ENCODE measurements around the gene RAB4A. TPM values are rescaled to one million over a fixed set of nuclear protein-coding genes. Genes with fewer than 3 reads are reported as not detected.
"Not testable (repeated sequence)": the region's sequence is repeated elsewhere in the genome, so short reads cannot be mapped to it uniquely, and the experiment has no call there.

Gene RAB4A
- total RNA-seq, 2 experiments from 2014 or later = 17.5 to 27.9 TPM

DNA sequence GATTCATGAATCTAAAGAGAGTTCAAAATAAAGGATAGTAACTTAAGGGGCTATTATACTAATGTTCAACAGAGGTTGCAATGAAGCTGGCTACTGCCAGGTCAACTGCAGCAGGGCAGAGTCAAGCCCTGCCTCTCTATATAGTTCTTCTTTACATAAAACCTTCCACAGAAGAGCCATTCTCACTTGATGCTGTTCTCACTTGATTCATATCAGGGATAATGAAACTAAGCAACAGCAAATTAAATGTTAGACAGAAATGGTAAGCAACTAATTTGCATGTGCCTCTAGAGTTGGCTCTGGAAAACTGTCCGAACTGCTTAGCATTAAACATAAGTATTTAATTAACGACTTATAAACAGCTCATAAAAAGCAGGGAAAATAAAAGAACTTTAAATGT, 54.5 kb downstream of the RAB4A start:
- Histone ChIP-seq H2AFZ (ENCODE audit: low read length) (no peak overlapping the region), H3K4me3 (ENCODE audit: low read depth, low read length, poor library complexity, severe bottlenecking) (no peak overlapping the region), H3K4me1 (ENCODE audit: insufficient read depth, low read length, poor library complexity, severe bottlenecking) (no peaks in the 10 kb centered on the region), H3K9me2 (ENCODE audit: insufficient read depth, low read length) (no peaks in the 10 kb centered on the region), H3K27ac (ENCODE audit: low read depth, low read length, poor library complexity, severe bottlenecking) (no peak overlapping the region), H3K4me2 (ENCODE audit: low read length) (no peak overlapping the region), H3K36me3 (ENCODE audit: insufficient read depth, low read length) (peaks cover 53% of the 10 kb centered on the region), H3K79me2 (ENCODE audit: insufficient read depth, low read depth, low read length) (no peaks in the 10 kb centered on the region), H4K20me1 (ENCODE audit: insufficient read depth, low read length) (no peaks in the 10 kb centered on the region), H3K9me3 (ENCODE audit: low read length) (no peaks in the 10 kb centered on the region)
- ChIA-PET POLR2A (interaction anchor here (0.6 to 1.1 kb wide), 3 partner anchors 15 to 119 kb away, joined by 3 to 4 read pairs (median 3); no protein-coding TSS in a partner anchor), CTCF (ENCODE audit: unreplicated experiment) (interaction anchor here (0.7 kb wide), 1 partner anchor 162 kb away, joined by 3 read pairs; no protein-coding TSS in a partner anchor)
- DNase-seq (ENCODE audit: low spot score) = no peak
- intact Hi-C loops (cut with micrococcal nuclease; ENCODE audit: unreplicated experiment) = no loop called here
- no TSS peak for BruUV-seq (replicated peaks)
- TF ChIP-seq, protein P1, sequence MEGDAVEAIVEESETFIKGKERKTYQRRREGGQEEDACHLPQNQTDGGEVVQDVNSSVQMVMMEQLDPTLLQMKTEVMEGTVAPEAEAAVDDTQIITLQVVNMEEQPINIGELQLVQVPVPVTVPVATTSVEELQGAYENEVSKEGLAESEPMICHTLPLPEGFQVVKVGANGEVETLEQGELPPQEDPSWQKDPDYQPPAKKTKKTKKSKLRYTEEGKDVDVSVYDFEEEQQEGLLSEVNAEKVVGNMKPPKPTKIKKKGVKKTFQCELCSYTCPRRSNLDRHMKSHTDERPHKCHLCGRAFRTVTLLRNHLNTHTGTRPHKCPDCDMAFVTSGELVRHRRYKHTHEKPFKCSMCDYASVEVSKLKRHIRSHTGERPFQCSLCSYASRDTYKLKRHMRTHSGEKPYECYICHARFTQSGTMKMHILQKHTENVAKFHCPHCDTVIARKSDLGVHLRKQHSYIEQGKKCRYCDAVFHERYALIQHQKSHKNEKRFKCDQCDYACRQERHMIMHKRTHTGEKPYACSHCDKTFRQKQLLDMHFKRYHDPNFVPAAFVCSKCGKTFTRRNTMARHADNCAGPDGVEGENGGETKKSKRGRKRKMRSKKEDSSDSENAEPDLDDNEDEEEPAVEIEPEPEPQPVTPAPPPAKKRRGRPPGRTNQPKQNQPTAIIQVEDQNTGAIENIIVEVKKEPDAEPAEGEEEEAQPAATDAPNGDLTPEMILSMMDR (conservative IDR thresholded peaks at IDR 0.05; ENCODE audit: low read length) = no peak
- TF ChIP-seq EZH2phosphoT487 (IDR thresholded peaks at IDR 0.05; ENCODE audit: borderline replicate concordance, low read depth, low read length) = no peak

GRCh38 chr1:229325853-229326487, 55.1 kb downstream of the RAB4A start:
- Histone ChIP-seq H3K9me3 (ENCODE audit: low read length) (no peaks in the 10 kb centered on the region), H3K4me3 (ENCODE audit: low read depth, low read length, poor library complexity, severe bottlenecking) (no peak overlapping the region), H3K4me1 (ENCODE audit: insufficient read depth, low read length, poor library complexity, severe bottlenecking) (no peaks in the 10 kb centered on the region), H3K4me2 (ENCODE audit: low read length) (no peak overlapping the region), H3K36me3 (ENCODE audit: insufficient read depth, low read length) (peaks cover 53% of the 10 kb centered on the region), H2AFZ (ENCODE audit: low read length) (no peak overlapping the region), H3K9me2 (ENCODE audit: insufficient read depth, low read length) (no peaks in the 10 kb centered on the region), H4K20me1 (ENCODE audit: insufficient read depth, low read length) (0 out of 2 replicates have a peak, but pooled peaks cover under 1% of the 10 kb centered on the region), H3K27ac (ENCODE audit: low read depth, low read length, poor library complexity, severe bottlenecking) (no peak overlapping the region), H3K79me2 (ENCODE audit: insufficient read depth, low read depth, low read length) (no peaks in the 10 kb centered on the region)
- CTCF ChIA-PET (ENCODE audit: unreplicated experiment) = interaction anchor here (0.7 kb wide), 1 partner anchor 163 kb away, joined by 3 read pairs; no protein-coding TSS in a partner anchor
- no peak for DNase-seq (ENCODE audit: low spot score)
- TF ChIP-seq, protein P1 (conservative IDR thresholded peaks at IDR 0.05; ENCODE audit: low read length) = no peak
- no peak for TF ChIP-seq EZH2phosphoT487 (IDR thresholded peaks at IDR 0.05; ENCODE audit: borderline replicate concordance, low read depth, low read length)
- intact Hi-C loops (cut with micrococcal nuclease; ENCODE audit: unreplicated experiment) = no loop called here
- POLR2A ChIA-PET = interaction anchor here (0.6 to 0.7 kb wide), 3 partner anchors 24 to 411 kb away, joined by 3 to 5 read pairs (median 5); no protein-coding TSS in a partner anchor
- BruUV-seq (replicated peaks) = no TSS peak

DNA sequence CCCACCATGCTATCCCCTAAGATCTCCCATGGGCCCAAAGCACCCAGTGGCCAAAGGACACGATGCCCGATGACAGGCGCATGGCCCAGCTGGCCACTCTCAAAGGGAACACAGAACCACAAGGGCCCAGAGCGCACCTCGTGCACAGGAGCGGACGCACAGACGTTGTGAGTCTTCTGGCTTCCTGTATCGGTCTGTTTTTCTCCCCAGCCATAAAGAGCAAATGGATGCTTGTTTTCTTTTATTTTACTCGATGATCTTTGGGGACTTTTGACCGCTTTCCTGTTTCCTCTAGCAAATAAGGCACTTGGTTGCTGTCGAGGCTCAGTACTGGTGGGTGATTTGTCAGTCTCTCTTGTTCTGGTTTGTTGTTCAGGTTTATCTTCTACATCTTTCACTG, 55.7 kb downstream of the RAB4A start:
- intact Hi-C loops (cut with micrococcal nuclease; ENCODE audit: unreplicated experiment) = no loop called here
- no peaks in the 10 kb centered on the region for H3K79me2 ChIP-seq (ENCODE audit: insufficient read depth, low read depth, low read length)
- no peak for TF ChIP-seq EZH2phosphoT487 (IDR thresholded peaks at IDR 0.05; ENCODE audit: borderline replicate concordance, low read depth, low read length)
- TF ChIP-seq, protein P1 (conservative IDR thresholded peaks at IDR 0.05; ENCODE audit: low read length) = no peak
- H3K9me2 ChIP-seq (ENCODE audit: insufficient read depth, low read length) = no peaks in the 10 kb centered on the region
- H3K4me1 ChIP-seq (ENCODE audit: insufficient read depth, low read length, poor library complexity, severe bottlenecking) = no peaks in the 10 kb centered on the region
- H4K20me1 ChIP-seq (ENCODE audit: insufficient read depth, low read length) = 0 out of 2 replicates have a peak, but pooled peaks cover 3% of the 10 kb centered on the region
- BruUV-seq (replicated peaks) = no TSS peak
- no peaks in the 10 kb centered on the region for H3K9me3 ChIP-seq (ENCODE audit: low read length)
- H3K36me3 ChIP-seq (ENCODE audit: insufficient read depth, low read length) = peaks cover 53% of the 10 kb centered on the region
- CTCF ChIA-PET (ENCODE audit: unreplicated experiment) = no interaction called here
- POLR2A ChIA-PET = interaction anchor here (0.6 kb wide), 2 partner anchors 180 to 412 kb away, joined by 5 read pairs; no protein-coding TSS in a partner anchor
- DNase-seq (ENCODE audit: low spot score) = no peak
- H2AFZ ChIP-seq (ENCODE audit: low read length) = no peak overlapping the region
- H3K4me3 ChIP-seq (ENCODE audit: low read depth, low read length, poor library complexity, severe bottlenecking) = no peak overlapping the region
- no peak overlapping the region for H3K4me2 ChIP-seq (ENCODE audit: low read length)
- H3K27ac ChIP-seq (ENCODE audit: low read depth, low read length, poor library complexity, severe bottlenecking) = no peak overlapping the region

DNA sequence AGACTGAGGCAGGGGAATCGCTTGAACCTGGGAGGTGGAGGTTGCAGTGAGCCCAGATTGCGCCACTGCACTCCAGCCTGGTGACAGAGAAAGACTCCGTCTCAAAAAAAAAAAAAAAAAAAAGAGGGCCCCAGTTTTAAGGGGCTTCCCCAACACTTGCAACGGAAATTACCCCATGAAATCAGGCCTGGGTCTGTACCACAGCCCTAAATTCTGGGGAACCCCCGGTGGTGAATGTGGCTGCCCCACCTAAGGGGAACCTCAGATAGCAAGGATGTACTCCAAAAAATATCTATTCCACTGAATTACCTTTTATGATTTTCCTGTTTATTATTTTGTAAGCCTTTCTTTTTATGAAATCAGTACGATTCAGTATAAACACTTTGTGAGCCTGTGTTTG, 56.9 kb downstream of the RAB4A start:
- BruUV-seq (replicated peaks); H4K20me1 ChIP-seq (ENCODE audit: insufficient read depth, low read length); DNase-seq (ENCODE audit: low spot score); H3K4me2 ChIP-seq (ENCODE audit: low read length); H3K9me3 ChIP-seq (ENCODE audit: low read length); H3K9me2 ChIP-seq (ENCODE audit: insufficient read depth, low read length); CTCF ChIA-PET (ENCODE audit: unreplicated experiment); H3K4me1 ChIP-seq (ENCODE audit: insufficient read depth, low read length, poor library complexity, severe bottlenecking); H3K27ac ChIP-seq (ENCODE audit: low read depth, low read length, poor library complexity, severe bottlenecking); H3K79me2 ChIP-seq (ENCODE audit: insufficient read depth, low read depth, low read length); intact Hi-C loops (cut with micrococcal nuclease; ENCODE audit: unreplicated experiment); H3K4me3 ChIP-seq (ENCODE audit: low read depth, low read length, poor library complexity, severe bottlenecking); POLR2A ChIA-PET; H2AFZ ChIP-seq (ENCODE audit: low read length): not testable (repeated sequence)
- peaks cover 45% of the 10 kb centered on the region for H3K36me3 ChIP-seq (ENCODE audit: insufficient read depth, low read length)

Data from OCI-LY7 (cell line).